ENCODE measurements around the gene KDF1. TPM values are rescaled to one million over a fixed set of nuclear protein-coding genes. Genes with fewer than 3 reads are reported as not detected.

The KDF1 gene
- total and polyA plus RNA-seq, 5 experiments from 2014 or later, result 2.8 to 7.7 (median 3.5) TPM

GRCh38 chr1:26965628-26966027 is 5.4 kb upstream of the KDF1 start:
- H3K27me3 Mint-ChIP-seq, result peaks cover 7 to 60% (median 35%) of the 10 kb centered on the region in 5 donors
- H3K36me3 Mint-ChIP-seq, result no peaks in the 10 kb centered on the region
- H3K4me1 Mint-ChIP-seq, result peaks cover 3 to 4% (median 3%) of the 10 kb centered on the region in 4 donors
- no peak overlapping the region for H3K27ac Mint-ChIP-seq
- DNase-seq (no peak), ATAC-seq (no peak)
- H3K4me3 Mint-ChIP-seq, result no peak overlapping the region
- POLR2A ChIA-PET, result interaction anchor here (0.6 kb wide), 1 partner anchor 71 kb away, joined by 4 read pairs; no protein-coding TSS in a partner anchor
- peaks cover 0 to 2% (median 0%) of the 10 kb centered on the region in 9 donors for H3K9me3 Mint-ChIP-seq

DNA sequence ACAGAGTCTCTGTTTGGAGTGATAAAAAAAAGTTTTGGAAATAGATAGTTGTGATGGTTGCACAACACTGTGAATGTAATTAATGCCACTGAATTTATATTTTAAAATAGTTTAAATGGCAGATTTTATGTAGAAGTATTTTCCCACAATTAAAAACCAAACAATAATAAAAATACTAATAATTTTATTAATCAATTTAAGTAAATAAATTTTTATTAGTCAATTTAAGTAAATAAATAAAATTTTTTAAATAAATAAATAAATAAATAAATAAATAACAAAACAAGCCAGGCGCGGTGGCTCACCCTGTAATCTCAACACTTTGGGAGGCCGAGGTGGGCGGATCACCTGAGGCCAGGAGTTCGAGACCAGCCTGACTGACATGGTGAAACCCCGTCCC is 4.9 kb upstream of the KDF1 start:
- Mint-ChIP-seq H3K36me3 (no peaks in the 10 kb centered on the region), H3K27ac (peak overlapping the region in 1 of 10 donors; percentile 34), H3K4me1 (peaks cover 3 to 7% (median 7%) of the 10 kb centered on the region in 4 donors), H3K4me3 (no peak overlapping the region), H3K9me3 (peaks cover 0 to 2% (median 0%) of the 10 kb centered on the region in 9 donors), H3K27me3 (peaks cover 7 to 56% (median 33%) of the 10 kb centered on the region in 5 donors)
- POLR2A ChIA-PET, result no interaction called here
- DNase-seq (no peak), ATAC-seq (no peak)

DNA sequence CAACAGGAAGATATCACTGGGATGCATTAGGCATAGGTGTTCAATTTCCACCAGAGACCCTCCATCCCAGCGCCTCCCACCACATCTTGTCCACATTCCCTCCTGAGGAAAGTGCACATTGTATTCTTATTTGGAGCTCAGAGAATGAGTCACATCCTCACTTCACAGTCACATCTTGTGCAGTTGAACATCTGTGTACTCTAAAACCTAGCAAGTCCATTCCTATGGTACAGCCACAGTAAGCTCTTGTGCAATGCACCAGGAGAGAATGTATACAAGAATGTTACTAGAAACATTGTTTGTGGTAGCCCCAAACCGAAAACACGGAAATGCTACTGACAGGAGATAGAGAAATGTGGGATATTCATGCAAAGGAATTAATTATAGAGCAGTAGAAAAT is 1.6 kb upstream of the KDF1 start:
- Mint-ChIP-seq H3K36me3 (no peaks in the 10 kb centered on the region), H3K27ac (peak overlapping the region in 1 of 10 donors; percentile 9), H3K27me3 (peaks cover 5 to 41% (median 24%) of the 10 kb centered on the region in 5 donors), H3K4me1 (peaks cover 3 to 12% (median 9%) of the 10 kb centered on the region in 4 donors), H3K9me3 (no peaks in the 10 kb centered on the region), H3K4me3 (peak overlapping the region in 4 of 10 donors; percentile 3 to 90 (median 44))
- POLR2A ChIA-PET, result no interaction called here
- no peak for DNase-seq
- no peak for ATAC-seq

DNA sequence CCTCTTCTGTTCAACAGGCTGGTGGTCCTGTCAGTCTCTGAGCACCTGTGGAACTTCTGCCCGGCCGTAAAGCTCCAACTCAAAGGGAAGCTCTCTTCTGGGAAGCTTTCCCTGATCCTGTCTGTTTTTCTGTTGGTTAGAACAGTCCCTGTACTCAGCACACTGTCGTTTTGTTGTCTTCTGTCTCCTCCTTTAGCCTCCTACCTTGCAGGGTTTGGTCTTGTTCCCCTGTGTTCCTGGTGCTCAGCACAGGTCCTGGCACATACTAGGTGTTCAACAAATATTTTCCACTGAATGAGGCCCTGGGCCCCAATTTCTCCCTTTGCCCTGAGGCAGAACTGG is 328 bp upstream of the KDF1 start:
- peak in 1 of 2 donors; percentile 9 for ATAC-seq
- Mint-ChIP-seq H3K27me3 (peaks cover 2 to 29% (median 16%) of the 10 kb centered on the region in 5 donors), H3K9me3 (no peaks in the 10 kb centered on the region), H3K27ac (peak overlapping the region in 9 of 10 donors; percentile 19 to 91 (median 75)), H3K4me3 (peak overlapping the region; percentile 74 to 90 (median 85)), H3K4me1 (peaks cover 3 to 12% (median 9%) of the 10 kb centered on the region in 4 donors), H3K36me3 (peaks cover 0 to 5% (median under 1%) of the 10 kb centered on the region in 3 donors)
- POLR2A ChIA-PET, result interaction anchor here (0.8 to 1.0 kb wide), 2 partner anchors 13 to 37 kb away, joined by 3 to 5 read pairs; no protein-coding TSS in a partner anchor
- no peak for DNase-seq

GRCh38 chr1:26959270-26959669 is 998 bp downstream of the KDF1 start:
- DNase-seq (no peak), ATAC-seq (no peak)
- Mint-ChIP-seq H3K27me3 (peaks cover 0 to 24% (median 10%) of the 10 kb centered on the region in 5 donors), H3K27ac (peak overlapping the region in 1 of 10 donors; percentile 13), H3K4me1 (peaks cover 3 to 12% (median 9%) of the 10 kb centered on the region in 4 donors), H3K9me3 (no peaks in the 10 kb centered on the region), H3K36me3 (peaks cover 0 to 5% (median 3%) of the 10 kb centered on the region in 3 donors), H3K4me3 (peak overlapping the region in 9 of 10 donors; percentile 56 to 83 (median 68))
- POLR2A ChIA-PET, result interaction anchor here (0.7 to 1.1 kb wide), 3 partner anchors 31 to 78 kb away, joined by 3 to 4 read pairs (median 3); partner anchors contain the start of gene NUDC

DNA sequence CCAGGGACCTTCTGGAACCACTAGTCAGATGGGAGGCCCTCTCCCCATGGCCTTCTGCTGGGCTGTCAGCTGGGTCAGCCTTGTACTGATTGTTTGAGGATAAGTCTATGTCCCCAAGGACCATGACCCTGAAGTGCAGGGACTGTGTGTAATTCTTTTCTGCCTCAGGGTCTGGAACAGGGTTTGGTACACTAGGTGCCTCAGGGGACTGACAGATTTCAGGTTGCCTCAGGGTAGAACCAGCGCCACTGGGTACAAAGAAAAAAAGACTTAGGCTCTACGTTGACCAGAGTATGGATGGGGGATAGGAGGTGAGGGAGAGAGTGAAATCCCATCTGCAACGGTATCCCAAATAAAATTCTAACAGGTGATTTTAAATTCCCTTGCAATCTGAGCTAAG is 3.0 kb downstream of the KDF1 start:
- Mint-ChIP-seq H3K36me3 (peaks cover 0 to 18% (median 11%) of the 10 kb centered on the region in 3 donors), H3K27me3 (peaks cover 0 to 20% (median 1%) of the 10 kb centered on the region in 5 donors), H3K9me3 (no peaks in the 10 kb centered on the region), H3K27ac (no peak overlapping the region), H3K4me3 (peak overlapping the region in 2 of 10 donors; percentile 43 to 69), H3K4me1 (peaks cover 3 to 12% (median 9%) of the 10 kb centered on the region in 4 donors)
- DNase-seq (no peak), ATAC-seq (no peak)
- POLR2A ChIA-PET, result interaction anchor here (0.5 to 1.0 kb wide), 2 partner anchors 72 to 156 kb away, joined by 3 to 4 read pairs; no protein-coding TSS in a partner anchor

DNA sequence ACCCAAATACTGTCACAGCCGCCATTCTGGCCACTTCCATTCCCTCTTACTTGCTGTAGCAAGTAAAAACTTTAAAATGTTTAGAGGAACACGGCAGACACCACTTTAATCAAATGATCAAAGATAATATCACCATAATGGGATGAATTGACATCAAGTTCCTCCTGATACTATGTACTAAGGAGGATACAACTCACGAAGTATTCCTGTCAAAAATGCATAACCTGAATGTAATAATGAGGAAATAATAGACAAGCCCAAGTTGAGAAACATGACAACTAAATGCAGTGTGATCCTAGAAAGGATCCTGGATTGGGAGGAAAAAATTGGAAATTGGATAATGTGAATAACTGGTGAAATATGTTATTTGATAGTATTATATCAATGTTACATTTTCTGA is 3.9 kb downstream of the KDF1 start:
- peaks cover 0 to 24% (median 15%) of the 10 kb centered on the region in 3 donors for H3K36me3 Mint-ChIP-seq
- ATAC-seq (no peak), DNase-seq (no peak)
- no peak overlapping the region for H3K4me3 Mint-ChIP-seq
- peaks cover 0 to 14% (median 0%) of the 10 kb centered on the region in 5 donors for H3K27me3 Mint-ChIP-seq
- H3K4me1 Mint-ChIP-seq, result peaks cover 3 to 12% (median 9%) of the 10 kb centered on the region in 4 donors
- no peak overlapping the region for H3K27ac Mint-ChIP-seq
- H3K9me3 Mint-ChIP-seq, result no peaks in the 10 kb centered on the region
- POLR2A ChIA-PET, result no interaction called here

DNA sequence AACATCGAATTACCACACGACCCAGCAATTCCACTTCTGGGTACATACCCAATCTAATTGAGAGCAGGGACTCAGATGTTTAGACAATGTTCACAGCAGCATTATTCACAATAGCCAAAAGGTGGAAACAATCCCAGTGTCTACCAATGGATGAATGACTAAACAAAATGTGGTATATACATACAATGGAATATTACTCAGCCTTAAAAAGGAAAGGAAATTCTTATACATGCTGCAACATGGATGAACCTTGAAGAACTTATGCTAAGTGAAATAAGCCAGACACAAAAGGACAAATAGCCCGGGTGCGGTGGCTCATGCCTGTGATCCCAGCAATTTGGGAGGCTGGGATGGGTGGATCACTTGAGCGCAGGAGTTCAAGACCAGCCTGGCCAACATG is 6.9 kb downstream of the KDF1 start:
- Mint-ChIP-seq H3K27me3 (peaks cover 0 to 7% (median 0%) of the 10 kb centered on the region in 5 donors), H3K36me3 (peaks cover 0 to 34% (median 15%) of the 10 kb centered on the region in 3 donors), H3K27ac (no peak overlapping the region), H3K4me1 (peaks cover 0 to 5% (median 0%) of the 10 kb centered on the region in 4 donors), H3K4me3 (no peak overlapping the region), H3K9me3 (no peaks in the 10 kb centered on the region)
- DNase-seq (no peak), ATAC-seq (no peak)
- POLR2A ChIA-PET, result no interaction called here

GRCh38 chr1:26951821-26952497 is 8.3 kb downstream of the KDF1 start:
- ATAC-seq (no peak), DNase-seq (no peak)
- Mint-ChIP-seq H3K27ac (no peak overlapping the region), H3K4me1 (peaks cover 0 to 5% (median 0%) of the 10 kb centered on the region in 4 donors), H3K9me3 (no peaks in the 10 kb centered on the region), H3K4me3 (no peak overlapping the region), H3K27me3 (peaks cover 0 to 3% (median 0%) of the 10 kb centered on the region in 5 donors), H3K36me3 (peaks cover 0 to 37% (median 15%) of the 10 kb centered on the region in 3 donors)
- POLR2A ChIA-PET, result no interaction called here

DNA sequence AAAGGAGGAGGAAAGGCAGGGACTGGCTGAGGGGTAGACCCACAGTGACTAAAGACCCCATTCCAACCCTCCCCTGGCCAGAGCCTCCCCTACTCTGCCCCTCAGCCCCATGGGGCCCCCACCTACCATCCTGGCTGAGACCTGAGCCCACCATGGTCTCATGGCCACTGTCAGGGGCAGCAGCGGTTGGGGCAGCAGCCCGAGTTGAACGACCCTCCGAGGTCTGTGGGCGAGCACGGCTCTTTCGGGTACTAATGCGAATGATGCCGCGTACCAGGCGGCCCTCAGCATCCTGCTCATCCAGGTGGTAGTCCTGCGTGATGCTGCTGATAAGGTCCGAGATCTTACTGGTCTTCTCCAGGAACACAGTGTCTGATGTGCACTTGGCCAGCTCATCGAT is 9.1 kb downstream of the KDF1 start:
- Mint-ChIP-seq H3K27ac (no peak overlapping the region), H3K27me3 (peaks cover 0 to 2% (median 0%) of the 10 kb centered on the region in 5 donors), H3K36me3 (peaks cover 0 to 43% (median 14%) of the 10 kb centered on the region in 3 donors), H3K4me1 (peaks cover 0 to 5% (median 0%) of the 10 kb centered on the region in 4 donors), H3K9me3 (no peaks in the 10 kb centered on the region), H3K4me3 (no peak overlapping the region)
- ATAC-seq (no peak), DNase-seq (no peak)
- POLR2A ChIA-PET, result no interaction called here

DNA sequence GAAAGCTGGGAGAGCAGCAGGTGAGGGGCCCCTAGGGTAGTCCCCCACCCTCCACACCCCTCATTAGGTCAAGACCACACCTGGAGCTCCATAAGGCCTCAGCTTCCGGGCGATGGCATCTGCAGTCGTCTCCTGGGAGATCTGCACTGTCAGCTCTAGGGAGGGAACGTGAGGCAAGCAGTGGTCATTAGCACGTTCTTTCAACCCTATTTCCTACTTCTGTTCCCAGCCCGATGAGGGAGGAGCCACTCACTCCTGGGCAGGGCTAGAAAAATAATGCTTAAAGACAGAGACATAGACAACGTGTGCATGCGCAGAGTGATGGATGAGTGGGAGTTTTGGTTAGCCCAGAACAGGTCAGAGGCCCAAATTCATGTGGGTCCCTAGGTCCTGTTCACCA is 9.7 kb downstream of the KDF1 start:
- POLR2A ChIA-PET, result no interaction called here
- Mint-ChIP-seq H3K36me3 (peaks cover 0 to 49% (median 13%) of the 10 kb centered on the region in 3 donors), H3K4me1 (peaks cover 0 to 5% (median 0%) of the 10 kb centered on the region in 4 donors), H3K27me3 (peaks cover 0 to 2% (median 0%) of the 10 kb centered on the region in 5 donors), H3K27ac (peak overlapping the region in 1 of 10 donors; percentile 15), H3K4me3 (no peak overlapping the region), H3K9me3 (no peaks in the 10 kb centered on the region)
- DNase-seq, result no peak
- no peak for ATAC-seq

DNA sequence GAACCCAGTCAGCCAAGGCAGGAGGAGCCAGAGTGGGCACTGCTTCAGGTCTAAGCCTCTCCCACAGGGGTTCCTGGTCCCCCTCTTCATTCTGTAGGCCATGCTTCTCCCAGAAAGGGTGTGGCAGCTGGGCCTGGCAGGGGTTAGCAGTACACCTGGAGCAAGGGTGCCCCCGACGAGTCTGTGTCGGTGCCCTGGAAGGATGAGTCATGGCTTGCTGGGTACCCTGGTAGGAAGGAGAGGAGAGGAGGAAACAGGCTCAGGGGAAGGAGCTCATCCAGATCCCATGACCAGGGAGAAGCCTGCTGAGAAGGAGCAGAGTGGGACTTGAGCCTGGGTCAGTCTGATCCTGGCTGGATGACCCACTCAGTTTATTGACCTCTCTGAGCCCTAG is 10.3 kb downstream of the KDF1 start:
- POLR2A ChIA-PET, result no interaction called here
- Mint-ChIP-seq H3K36me3 (peaks cover 0 to 53% (median 19%) of the 10 kb centered on the region in 3 donors), H3K27me3 (peaks cover 0 to 2% (median 0%) of the 10 kb centered on the region in 5 donors), H3K4me3 (no peak overlapping the region), H3K9me3 (no peaks in the 10 kb centered on the region), H3K4me1 (peaks cover 0 to 7% (median 0%) of the 10 kb centered on the region in 4 donors), H3K27ac (no peak overlapping the region)
- no peak for DNase-seq
- ATAC-seq, result no peak

DNA sequence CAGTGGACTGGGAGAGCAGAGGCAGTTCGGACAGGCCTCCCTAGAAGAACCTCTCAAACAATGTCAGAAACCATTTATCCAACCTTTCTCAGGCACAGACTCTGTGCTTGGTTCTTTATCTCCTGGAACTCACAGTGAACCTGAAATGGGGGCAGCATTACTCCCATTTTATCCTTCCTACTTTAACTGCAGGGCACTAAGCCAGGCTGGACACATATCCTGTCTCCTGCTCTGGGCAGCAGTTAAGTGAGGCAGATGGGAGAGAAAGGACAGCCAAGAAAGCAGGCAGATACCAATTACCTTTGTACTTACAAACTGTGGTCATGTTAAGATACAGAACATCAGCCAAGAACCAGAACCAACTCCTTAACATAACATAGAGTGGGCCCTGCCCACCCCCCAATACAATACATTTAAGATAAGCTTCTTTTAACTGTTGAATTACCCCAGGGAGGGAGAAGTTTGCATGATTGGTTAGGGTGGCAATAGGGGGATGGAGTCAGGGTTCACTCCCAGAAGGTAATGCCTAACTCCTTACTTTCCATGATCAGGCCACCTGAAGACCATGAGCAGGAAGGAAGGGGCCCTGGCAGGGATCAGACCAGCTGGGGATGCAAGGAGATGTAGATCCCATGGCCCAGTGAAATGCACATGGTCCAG is 10.9 kb downstream of the KDF1 start:
- peaks cover 0 to 2% (median 0%) of the 10 kb centered on the region in 5 donors for H3K27me3 Mint-ChIP-seq
- H3K36me3 Mint-ChIP-seq, result peaks cover 0 to 56% (median 19%) of the 10 kb centered on the region in 3 donors
- no peak overlapping the region for H3K4me3 Mint-ChIP-seq
- peak overlapping the region in 2 of 10 donors; percentile 34 to 44 for H3K27ac Mint-ChIP-seq
- peaks cover 0 to 7% (median 0%) of the 10 kb centered on the region in 4 donors for H3K4me1 Mint-ChIP-seq
- no peaks in the 10 kb centered on the region for H3K9me3 Mint-ChIP-seq
- no peak for ATAC-seq
- POLR2A ChIA-PET, result no interaction called here
- no peak for DNase-seq
